HepG2 (cell line): ENCODE measurements around the gene TGFA. TPM values are rescaled to one million over a fixed set of nuclear protein-coding genes. Genes with fewer than 3 reads are reported as not detected.

Experiments
- ARNTL ChIP-seq: sonication (generic); formaldehyde crosslinking; IDR thresholded peaks from 2 replicates; pipeline ENCODE4 v1.4.0; 2020; ENCODE audit warnings: mild to moderate bottlenecking, missing genetic modification reagents
- ATF2 ChIP-seq: sonication (generic); formaldehyde crosslinking; IDR thresholded peaks from 2 replicates; pipeline ENCODE4 v1.4.0; 2020; ENCODE audit warnings: missing genetic modification reagents
- ATF7-NPFF ChIP-seq: sonication (generic); formaldehyde crosslinking; IDR thresholded peaks from 2 replicates; pipeline ENCODE4 v1.8.1; 2023; ENCODE audit warnings: mild to moderate bottlenecking, low read depth, missing genetic modification reagents, moderate library complexity
- FOSL2 ChIP-seq: sonication (generic); formaldehyde crosslinking; IDR thresholded peaks from 2 replicates; pipeline ENCODE4 v1.4.0; 2020; ENCODE audit warnings: missing genetic modification reagents
- FOXA1 ChIP-seq, 2 experiments: fragments of 450-650 bp in 1 of 2; sonication (generic) in 1 of 2; formaldehyde crosslinking in 1 of 2; IDR thresholded peaks; 2 replicates each; pipeline versions ENCODE4 v1.4.0 to v1.6.1; 2016 to 2020; ENCODE audit warnings: missing genetic modification reagents in 1 of 2
- FOXO1 ChIP-seq: sonication (generic); formaldehyde crosslinking; IDR thresholded peaks from 2 replicates; pipeline ENCODE4 v1.4.0; 2020; ENCODE audit warnings: missing genetic modification reagents
- IRF2 ChIP-seq: IDR thresholded peaks from 2 replicates; pipeline ENCODE4 v1.6.1; 2018; ENCODE audit warnings: missing genetic modification reagents, missing compliant biosample characterization
- KLF9 ChIP-seq: IDR thresholded peaks from 2 replicates; pipeline ENCODE4 v1.6.1; 2016; ENCODE audit warnings: low read depth
- REST ChIP-seq, 2 experiments: IDR thresholded peaks; 2 replicates each; pipeline ENCODE4 v1.6.1; 2011 to 2012; ENCODE audit warnings: low read length in 2 of 2, borderline replicate concordance in 1 of 2, low read depth in 1 of 2, mild to moderate bottlenecking in 1 of 2, moderate library complexity in 1 of 2
- SMAD9 ChIP-seq: sonication (generic); formaldehyde crosslinking; IDR thresholded peaks from 2 replicates; pipeline ENCODE4 v1.5.1; 2020; ENCODE audit warnings: mild to moderate bottlenecking, missing genetic modification reagents
- ZBTB14 ChIP-seq: sonication (generic); formaldehyde crosslinking; IDR thresholded peaks from 2 replicates; pipeline ENCODE4 v1.4.0; 2020; ENCODE audit warnings: missing genetic modification reagents
- ZFP36L1 ChIP-seq: sonication (generic); formaldehyde crosslinking; IDR thresholded peaks from 2 replicates; pipeline ENCODE4 v1.8.0; 2022; ENCODE audit warnings: mild to moderate bottlenecking, missing genetic modification reagents, moderate library complexity
- ZNF121 ChIP-seq: sonication (generic); formaldehyde crosslinking; IDR thresholded peaks from 2 replicates; pipeline ENCODE4 v1.5.0; 2020; ENCODE audit warnings: mild to moderate bottlenecking, missing genetic modification reagents
- ZNF224 ChIP-seq: sonication (generic); formaldehyde crosslinking; IDR thresholded peaks from 2 replicates; pipeline ENCODE4 v1.5.0; 2020; ENCODE audit warnings: mild to moderate bottlenecking, missing genetic modification reagents
- ZNF276 ChIP-seq: sonication (generic); formaldehyde crosslinking; IDR thresholded peaks from 2 replicates; pipeline ENCODE4 v1.4.0; 2020; ENCODE audit warnings: mild to moderate bottlenecking, low read depth, missing genetic modification reagents
- ZNF501 ChIP-seq: sonication (generic); formaldehyde crosslinking; IDR thresholded peaks from 2 replicates; pipeline ENCODE4 v1.5.1; 2020; ENCODE audit warnings: mild to moderate bottlenecking, moderate library complexity, missing genetic modification reagents
- ZNF513 ChIP-seq: sonication (generic); formaldehyde crosslinking; conservative IDR thresholded peaks from 2 replicates; pipeline ENCODE4 v1.5.0; 2020; ENCODE audit warnings: missing genetic modification reagents
- ZNF644 ChIP-seq: IDR thresholded peaks from 2 replicates; pipeline ENCODE4 v1.6.1; 2016; ENCODE audit warnings: low read depth
- ZNF703 ChIP-seq: sonication (generic); formaldehyde crosslinking; IDR thresholded peaks from 2 replicates; pipeline ENCODE4 v1.5.1; 2020; ENCODE audit warnings: missing genetic modification reagents, mild to moderate bottlenecking, moderate library complexity, borderline replicate concordance
- polyA plus RNA-seq, 8 experiments: library from polyadenylated mRNA; depleted of rRNA in 3 of 8; stranded (reverse) in 7 of 8; unstranded in 1 of 8; fragments of >200 nt; fragmentation: Illumina TruSeq in 4 of 8; extraction: Trizol in 4 of 8; gene quantifications; 2 replicates each; pipeline versions ENCODE4 v1.2.1 to v1.2.3, GENCODE V29; 2011 to 2016; ENCODE audit warnings: low read depth in 4 of 8, missing spikeins in 1 of 8, mixed read lengths in 1 of 8; ENCODE audit not compliant: insufficient read depth in 1 of 8
- total RNA-seq, 5 experiments: library from RNA; depleted of rRNA; stranded (reverse); fragments of >200 nt; fragmentation: Illumina TruSeq; extraction: Trizol; gene quantifications; 2 replicates each; pipeline ENCODE4 v1.2.3, GENCODE V29; 2016; ENCODE audit warnings: low read depth in 1 of 5

Gene TGFA
- total and polyA plus RNA-seq, 2 of the 13 experiments (the other 11 are each of a cell fraction or from before 2014, with no cell fraction given): 7.8 to 15.3 TPM

GRCh38 chr2:70553584-70554337 lies at the start of gene TGFA (continued):
- TF ChIP-seq ZBTB14 (CRISPR knock-in tag): no peak
- no peak for TF ChIP-seq FOXA1 (IDR thresholded peaks at IDR 0.05)
- TF ChIP-seq FOXA1 (CRISPR knock-in tag; IDR thresholded peaks at IDR 0.05): no peak
- peak; percentile 10; the same call in 1 of the 2 replicates for TF ChIP-seq ARNTL (CRISPR knock-in tag)
- peak; percentile 12; the same call in 1 of the 2 replicates for TF ChIP-seq FOSL2
- TF ChIP-seq ATF2 (CRISPR knock-in tag): 0 out of 2 replicates have a peak, but pooled peaks have one; percentile 5
- peak; percentile 16; the same call in 1 of the 2 replicates for TF ChIP-seq ZNF501 (CRISPR knock-in tag)
- no peak; the same call in 1 of the 2 replicates for TF ChIP-seq FOXO1 (CRISPR knock-in tag)
- TF ChIP-seq ATF7-NPFF: no peak; the same call in 1 of the 2 replicates
- no peak for TF ChIP-seq ZNF121 (CRISPR knock-in tag)
- no peak for TF ChIP-seq KLF9 (CRISPR knock-in tag)
- TF ChIP-seq ZNF644: no peak
- no peak for TF ChIP-seq ZFP36L1 (CRISPR knock-in tag)
- no peak; the same call in 1 of the 2 replicates for TF ChIP-seq ZNF703 (CRISPR knock-in tag)
- TF ChIP-seq REST (IDR thresholded peaks at IDR 0.05; ENCODE audit: borderline replicate concordance in 1 of 2, low read depth in 1 of 2, low read length in 2 of 2): peak in 1 of 2 experiments; percentile 30; a peak in 1 of 4 replicates
- no peak; the same call in 1 of the 2 replicates for TF ChIP-seq ZNF276 (CRISPR knock-in tag)
- peak; percentile 33; the same call in 1 of the 2 replicates for TF ChIP-seq IRF2 (CRISPR knock-in tag)
- TF ChIP-seq SMAD9 (CRISPR knock-in tag): no peak
- 0 out of 2 replicates have a peak, but pooled peaks have one; percentile 55 for TF ChIP-seq ZNF224 (CRISPR knock-in tag)
- no peak for TF ChIP-seq ZNF513 (CRISPR knock-in tag)
